RKO (cell line): Measurements from ENCODE around the gene SPINK4.

Source experiments
- DNase-seq: peaks from one replicate; pipeline ENCODE4 v3.0.0-alpha.2; 2016; ENCODE audit warnings: low spot score

Gene SPINK4

DNA sequence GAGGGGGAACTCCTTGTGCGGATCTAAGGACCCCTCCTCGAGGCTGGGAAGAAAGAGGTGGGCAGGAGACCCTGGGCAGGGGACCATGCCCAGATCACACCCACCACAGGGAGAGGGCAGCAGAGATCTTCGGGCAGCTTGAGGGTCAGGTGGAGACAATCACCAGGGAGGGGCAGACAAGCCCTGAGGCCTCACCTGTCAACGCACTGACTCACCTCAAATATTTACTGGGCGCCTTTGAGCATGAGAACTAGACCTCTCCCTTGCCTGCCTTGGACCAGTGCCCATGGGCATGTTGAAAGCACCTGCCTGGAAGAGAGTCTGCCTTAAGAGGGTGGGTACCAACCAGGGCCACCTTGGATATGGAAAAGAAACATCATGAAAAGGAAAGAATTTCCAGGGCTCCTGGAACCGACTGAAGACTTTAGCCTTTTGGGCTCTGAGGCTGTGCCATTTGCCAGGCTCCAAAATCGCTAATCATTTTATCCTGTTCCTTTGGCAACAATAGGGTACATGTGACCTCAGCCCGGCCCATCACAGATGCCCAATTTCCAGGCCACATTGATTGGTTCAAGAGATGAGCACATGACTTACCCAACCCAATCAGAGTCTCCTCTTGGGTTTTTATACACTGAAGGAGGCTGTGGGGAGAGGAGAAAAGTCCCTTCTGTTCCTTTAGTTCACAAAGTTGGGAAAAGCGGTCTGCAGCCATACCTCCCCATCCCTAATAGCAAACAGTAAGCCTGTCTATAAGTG, 10.4 kb upstream of the SPINK4 start:
- DNase-seq: no peak

DNA sequence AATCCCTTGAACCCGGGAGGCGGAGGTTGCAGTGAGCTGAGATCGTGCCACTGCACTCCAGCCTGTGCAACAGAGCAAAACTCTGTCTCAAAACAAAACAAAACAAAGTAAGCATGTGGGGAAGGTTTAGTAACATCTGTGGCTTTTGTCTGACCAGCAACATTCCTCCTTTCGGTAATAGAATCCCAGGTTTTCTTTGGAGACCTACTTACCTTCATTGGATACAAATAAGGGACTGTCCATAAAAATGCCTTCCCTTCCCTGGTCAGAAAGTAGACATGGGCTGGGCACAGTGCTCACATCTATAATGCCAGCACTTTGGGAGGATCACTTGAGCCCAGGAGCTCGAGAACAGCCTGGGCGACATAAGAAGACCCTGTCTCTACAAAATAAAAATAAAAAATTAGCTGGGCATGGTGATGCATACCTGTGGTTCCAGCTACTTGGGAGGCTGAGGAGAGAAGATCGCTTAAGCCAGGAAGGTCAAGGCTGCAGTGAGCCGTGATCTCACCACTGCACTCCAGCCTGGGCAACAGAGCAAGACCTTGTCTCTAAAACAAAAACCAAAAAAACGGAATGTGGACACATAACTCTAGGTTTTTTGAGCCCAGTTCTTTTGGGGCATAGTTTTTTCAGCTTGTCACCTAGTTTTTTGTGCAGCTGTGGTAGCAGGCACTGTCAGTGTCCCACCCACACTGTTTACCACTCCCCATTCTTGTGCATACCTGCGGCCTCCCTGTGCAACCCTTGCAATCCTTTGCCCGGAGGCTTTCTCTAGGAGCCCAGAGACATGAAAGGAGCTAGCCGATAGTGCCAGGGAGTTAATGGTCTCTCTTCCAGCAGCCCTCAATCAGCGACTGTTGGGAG, 9.0 kb upstream of the SPINK4 start:
- DNase-seq: no peak

DNA sequence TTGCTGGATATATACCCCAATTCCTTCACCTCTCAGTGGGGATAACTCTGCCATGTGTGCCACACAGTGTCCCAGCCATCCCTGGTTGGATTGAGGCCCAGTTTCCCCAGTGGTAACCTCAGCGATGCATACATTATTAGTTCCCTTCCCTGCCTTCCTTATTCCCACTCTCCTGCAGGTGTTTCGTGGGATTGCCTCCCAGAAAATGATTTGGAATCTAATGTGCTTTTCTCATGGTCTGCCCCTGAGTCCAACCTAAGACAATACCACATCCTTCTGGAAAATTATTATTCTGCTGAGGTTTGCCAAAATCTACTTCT, 8.4 kb upstream of the SPINK4 start:
- no peak for DNase-seq

DNA sequence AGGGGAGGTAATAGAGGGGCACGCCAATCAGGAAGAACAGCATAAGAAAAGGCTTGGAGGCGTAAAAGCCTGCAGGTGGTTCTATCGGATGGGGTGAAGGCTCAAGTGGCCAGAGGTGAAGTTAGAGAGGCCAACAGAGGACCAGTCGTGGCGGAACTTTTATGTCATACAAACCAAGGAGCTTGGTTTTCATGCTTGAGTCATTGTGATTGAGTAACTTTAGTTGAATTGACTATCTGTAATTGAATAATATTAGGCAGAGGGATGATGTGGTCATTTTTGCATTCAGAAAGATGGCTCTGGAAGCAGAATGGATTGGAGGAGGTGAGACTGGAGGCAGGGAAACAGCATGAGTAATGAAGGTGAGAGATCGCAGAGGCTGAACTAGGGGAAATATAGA, 7.2 kb upstream of the SPINK4 start:
- no peak for DNase-seq

DNA sequence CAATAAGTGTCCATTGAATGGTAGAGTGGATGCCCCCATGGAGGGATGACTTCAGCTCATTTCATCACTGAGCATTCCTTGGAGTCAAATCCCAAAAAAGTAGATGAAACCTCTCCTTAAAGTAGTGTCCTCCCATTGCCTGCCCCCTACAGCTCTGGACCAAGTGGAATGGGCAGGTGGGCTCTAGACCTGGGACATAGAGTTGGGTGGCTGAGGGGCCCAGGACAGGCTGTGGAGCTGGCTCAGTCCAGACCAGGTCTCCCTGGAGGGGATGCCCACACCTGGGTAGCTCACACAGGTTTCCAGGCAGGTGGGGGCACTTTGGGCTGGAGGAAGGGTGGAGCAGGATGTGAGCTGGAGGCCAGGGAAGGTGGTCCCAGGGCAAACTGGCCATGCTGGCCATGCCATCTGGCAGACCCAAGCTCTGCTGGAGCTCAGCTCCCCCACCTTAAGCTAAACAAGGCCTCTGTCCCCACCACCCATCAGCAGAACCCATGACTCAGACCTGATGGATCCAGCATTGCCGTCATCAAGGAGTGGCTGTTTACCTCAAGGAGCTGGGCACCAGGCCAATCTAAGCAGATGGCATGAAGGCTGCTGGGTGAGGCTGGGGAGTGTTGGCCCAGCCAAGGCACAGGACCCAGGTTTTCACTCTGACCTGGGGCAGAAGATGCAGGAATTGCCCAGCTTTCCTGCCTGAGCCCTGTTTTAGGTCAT, 6.2 kb upstream of the SPINK4 start:
- no peak for DNase-seq

DNA sequence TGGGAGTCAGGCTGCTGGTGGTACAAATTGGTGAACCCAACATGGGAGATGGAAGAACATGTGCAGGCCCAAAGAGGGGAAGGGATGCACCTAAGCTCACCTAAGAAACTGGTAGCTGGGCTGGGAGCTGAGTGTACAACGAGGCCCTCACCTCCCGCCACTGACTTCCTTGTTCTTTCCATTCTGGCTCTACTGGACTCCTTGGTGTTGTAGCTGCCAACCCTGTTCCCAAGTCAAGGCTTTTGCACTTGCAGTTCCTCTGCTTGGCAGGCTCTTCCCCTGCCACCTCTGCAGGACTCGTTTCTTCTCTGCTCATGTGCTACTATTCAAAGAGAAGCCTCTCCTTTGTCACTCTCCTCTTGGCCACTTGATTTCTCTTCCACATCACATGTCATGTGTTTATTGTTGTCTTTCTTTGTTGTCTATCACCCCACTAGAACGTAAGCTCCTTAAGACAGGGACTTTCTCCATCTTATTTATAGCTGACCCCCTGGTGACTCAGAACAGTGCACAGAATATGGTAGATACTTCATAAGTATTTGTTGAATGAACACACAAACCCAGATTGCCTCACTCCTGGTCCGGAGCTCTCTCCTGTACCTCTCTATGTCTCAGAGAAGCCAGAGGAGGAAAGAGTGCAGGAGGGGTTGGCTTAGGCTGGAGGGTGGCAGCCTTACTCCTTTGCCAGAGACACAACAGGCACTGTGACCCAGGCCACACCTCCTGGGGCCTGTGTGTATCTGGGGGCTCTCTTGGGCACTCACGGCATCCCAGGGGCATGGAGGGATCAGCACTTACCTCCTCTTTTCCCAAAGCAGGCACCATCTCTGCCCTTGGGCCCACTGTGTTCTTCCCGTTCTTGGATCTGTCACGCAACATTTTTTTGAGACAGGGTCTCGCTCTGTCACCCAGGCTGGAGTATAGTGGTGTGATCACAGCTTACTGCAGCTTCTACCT, 5.2 kb upstream of the SPINK4 start:
- DNase-seq: no peak

DNA sequence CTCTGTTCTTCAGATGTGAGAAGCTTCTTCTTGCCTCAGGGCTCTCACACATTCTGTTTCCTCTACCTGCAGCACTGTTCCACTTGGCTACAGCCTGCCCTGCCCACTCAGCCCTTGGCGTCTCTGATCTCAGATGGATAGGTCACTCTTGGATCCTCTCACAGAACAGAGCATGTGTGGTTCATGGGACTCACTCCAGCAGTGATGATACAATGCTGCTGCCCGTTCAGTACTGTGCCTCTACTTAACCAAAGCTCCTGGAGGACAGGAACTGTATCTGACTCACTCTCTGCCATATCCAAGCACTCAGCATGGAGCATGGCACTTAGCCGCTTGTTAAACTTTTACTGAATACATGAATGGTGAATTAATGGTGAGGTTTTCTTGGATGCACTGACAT, 3.4 kb upstream of the SPINK4 start:
- no peak for DNase-seq

DNA sequence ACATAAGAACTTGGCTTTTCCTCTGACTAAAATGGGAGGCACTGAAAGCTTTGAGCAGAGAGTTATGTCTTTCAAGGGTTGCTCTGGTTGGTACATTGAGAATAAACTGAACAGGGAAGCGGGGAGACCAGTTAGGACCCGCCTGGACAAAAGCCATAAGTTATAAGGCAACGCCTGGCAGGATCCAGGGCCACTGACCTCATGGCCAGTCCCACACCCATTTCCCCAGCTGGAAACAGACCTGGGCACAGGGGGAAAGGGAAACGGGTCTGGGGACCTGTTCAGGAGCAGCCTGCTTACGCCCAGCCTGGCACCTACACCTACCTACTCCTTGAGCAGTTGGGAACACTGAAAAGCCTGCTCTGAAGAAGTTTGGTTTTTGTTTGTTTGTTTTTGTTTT, 1.3 kb downstream of the SPINK4 start:
- DNase-seq: no peak

DNA sequence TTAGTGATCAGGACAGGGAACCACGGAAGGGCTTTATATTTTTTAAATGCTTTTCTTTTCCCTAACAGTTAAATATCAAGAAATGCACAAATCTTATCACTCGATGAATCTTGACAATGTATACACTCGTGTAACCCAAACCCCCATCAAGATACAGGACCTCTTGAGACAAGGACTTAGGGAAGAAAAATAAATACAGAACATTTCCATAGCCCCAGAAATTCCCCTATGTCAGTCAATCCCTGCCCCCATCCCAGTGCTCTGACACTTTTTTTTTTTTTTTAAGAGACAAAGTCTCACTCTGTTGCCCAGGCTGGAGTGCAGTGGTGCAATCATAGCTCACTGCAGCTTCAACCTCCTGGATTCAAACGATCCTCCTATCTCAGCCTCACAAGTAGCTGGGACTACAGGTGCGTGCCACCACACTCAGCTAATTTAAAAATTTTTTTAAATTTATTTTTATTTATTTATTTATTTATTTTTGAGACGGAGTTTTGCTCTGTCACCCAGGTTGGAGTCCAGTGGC, 2.7 kb downstream of the SPINK4 start:
- DNase-seq: no peak

DNA sequence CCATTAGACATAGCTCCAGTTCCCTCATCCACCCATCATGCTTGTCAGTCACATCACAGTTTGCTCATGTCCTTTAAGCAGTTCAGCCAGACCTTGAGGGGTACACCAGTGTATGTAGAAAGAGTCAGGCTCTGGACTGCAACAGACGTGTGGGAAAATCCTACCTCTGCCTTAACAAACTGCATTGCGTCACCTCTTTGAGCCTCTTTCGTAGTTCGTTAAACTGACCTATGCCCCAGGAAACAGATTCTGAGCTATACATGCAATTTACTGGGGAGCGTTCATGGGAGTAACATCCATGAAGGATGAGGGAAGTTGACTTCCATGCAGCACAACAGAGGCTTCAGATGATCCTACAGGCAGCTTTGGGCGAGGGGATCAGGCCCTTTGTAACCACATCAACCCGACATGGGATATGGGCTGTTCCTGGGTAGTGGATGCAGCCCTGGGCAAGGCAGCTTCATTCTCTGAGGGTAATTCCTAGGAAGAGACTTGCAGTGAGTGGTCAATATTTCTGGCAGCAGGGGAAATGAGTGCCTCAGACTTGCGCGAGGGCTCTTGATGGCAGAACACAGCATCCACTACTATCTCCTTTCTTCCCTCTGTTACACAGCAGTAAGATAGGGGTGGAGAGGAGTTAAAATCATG, 4.3 kb downstream of the SPINK4 start:
- DNase-seq: no peak

DNA sequence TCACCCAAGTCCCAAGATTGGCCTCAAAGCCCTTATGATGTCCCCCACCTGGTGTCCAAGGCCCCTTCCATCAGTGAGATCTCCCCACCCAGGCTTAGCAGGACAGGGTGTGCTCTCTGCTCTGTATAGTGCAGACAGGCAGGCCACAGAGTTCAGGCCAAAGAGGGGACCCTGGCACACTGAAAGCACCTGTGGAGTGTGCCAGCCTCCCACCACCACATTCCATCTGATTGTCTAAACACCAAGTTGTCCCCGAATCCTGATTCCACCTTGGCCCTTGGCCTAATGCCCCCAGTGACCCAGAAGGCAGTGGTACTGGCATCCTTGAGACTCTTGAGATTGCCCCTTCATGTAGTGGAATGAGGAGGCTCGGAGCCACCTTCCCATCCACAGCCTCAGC, 5.4 kb downstream of the SPINK4 start:
- no peak for DNase-seq

DNA sequence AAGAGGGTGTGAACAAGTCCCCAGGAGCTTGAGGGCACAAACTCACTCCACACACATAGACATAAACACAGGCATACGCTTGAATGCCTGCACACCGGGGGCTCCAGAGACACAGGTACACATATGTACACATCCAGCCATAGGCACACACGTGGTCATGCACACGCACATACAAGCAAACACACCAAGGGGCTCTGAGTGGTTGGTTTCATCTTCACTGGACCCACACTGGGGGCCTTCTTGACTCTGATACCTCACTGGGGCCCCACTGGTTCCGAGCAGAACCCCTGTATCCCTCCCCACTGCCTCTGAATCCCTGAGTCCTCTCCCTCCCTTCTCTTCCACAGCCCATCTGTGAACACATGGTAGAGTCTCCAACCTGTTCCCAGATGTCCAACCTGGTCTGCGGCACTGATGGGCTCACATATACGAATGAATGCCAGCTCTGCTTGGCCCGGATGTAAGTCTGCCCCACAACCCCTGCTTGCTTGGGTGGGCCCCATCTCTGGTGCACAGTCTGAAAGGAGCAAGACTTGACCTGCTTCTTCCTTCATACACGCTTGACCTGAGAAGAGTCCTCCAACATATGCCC, 6.4 kb downstream of the SPINK4 start:
- DNase-seq: no peak

DNA sequence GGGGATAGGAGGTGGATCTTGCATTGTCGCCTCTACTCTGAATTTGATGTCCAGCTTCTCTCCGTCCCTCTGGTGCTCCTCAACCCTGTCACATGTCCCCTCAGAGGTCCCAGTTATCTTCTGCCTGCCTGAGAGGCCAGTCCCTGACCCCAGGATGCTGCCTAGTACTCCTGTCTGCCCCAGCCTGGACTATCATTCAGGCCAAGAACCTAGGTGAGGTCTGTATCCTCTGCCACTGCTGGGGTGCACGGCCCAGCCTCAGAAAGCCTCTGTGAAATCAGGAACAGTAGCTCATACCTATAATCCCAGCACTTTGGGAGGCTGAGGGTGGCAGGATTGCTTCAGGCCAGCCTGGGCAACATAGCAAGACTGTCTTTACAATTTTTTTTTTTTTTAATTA, 8.6 kb downstream of the SPINK4 start:
- no peak for DNase-seq

DNA sequence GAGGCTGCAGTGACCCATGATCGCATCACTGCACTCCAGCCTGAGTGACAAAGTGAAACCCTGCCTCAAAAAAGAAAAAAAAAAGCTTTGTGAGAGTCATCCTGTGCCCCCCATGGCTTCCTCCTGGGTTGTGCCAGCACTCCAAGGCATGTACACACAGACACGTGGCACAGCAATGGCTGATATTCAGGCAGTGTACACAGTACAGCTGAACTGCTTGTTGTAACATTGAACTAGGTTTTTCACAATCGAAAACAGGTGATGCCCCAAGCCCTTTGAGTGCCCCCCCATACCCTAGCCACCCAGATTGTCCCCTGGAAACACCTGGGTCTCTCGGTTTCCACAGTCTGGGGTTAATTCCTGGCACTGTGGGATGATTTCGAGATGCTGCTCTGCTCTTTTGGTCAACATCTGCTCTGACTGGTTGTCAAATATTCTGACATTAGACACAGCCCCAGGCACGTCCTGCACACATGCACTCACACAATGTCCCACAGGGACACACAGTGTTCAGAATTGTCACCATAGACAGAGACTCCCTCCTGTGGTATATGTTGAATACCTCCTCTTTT, 9.2 kb downstream of the SPINK4 start:
- DNase-seq: no peak

DNA sequence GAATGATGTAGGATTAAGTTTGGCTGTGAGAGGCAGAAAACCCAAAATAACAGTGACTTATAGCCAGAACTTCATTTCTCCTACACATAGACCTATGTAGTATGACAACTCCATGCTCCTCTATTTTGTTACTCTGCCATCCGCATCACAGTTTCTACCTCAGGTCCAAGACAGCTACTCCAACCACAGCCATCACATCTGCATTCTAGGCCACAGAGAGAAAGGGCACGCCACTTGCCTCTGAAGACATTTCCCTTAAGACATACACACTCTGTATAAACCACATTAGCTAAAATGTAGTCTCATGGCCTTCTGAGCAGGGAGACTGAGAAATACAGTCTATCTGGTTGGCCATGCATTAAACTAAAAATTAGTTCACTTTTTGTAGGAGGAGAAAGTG, 10.0 kb downstream of the SPINK4 start:
- DNase-seq: no peak

DNA sequence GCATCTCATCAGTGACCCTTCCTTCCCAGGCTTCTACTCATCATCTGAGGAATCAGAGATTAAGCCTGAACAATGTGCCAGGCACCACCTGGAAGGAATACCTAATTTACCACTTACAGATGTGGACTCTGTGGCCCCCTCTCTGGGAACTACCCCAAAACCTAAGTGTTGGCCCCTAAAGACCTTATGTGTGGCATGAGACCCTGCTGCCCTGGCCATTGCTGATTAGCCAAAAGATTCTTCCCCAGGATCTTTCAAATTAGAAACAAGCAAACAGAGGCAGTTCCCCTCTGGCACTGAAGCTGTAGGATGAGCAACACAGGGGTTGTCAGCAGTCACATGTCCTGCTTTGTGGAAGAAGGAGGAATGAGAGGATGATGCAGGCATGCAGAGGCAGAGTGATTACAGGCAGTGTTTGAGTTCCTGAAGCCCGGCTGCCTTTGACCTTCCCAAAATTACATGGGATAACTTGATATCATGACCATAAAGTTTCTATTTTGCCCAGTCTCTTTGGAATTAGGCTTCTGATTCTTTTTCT, 10.6 kb downstream of the SPINK4 start:
- peak; percentile 37 for DNase-seq

DNA sequence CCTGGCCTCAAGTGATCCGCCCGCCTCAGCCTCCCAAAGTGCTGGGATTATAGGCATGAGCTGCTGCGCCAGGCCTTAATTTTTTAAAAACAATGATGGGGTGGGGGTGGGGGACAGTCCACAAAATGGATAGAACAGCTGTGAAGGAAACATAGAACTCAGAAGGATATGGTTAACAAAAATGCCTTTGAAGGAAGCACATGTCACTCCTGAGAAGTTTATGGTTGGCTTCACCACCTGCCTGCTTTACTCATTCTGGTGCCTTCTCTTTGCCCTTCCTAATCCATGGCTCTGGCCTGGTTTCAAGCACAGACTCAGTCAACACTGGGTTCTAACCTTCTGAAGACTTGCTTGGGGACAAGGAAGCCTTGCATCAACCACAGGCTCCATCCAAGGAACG, 14.2 kb downstream of the SPINK4 start:
- DNase-seq: no peak

DNA sequence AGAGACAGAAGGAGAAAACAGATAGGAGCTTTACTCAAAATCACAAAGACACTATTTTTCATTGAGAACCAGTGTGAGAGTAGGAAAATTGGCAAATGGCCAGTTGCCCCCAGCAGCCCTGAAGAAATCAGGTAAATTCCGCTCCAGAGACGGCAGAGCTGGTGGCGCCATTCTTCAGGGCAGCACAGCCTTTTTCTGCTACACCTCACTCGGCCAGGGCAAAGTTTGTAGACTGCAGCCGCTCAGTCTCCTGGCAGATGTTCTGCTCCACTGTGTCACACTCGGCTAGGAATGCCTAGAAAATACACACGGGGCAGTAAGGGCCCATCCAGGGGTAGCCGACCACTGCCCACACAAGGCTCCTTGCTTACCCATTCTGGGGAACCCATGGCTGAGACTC, 15.0 kb downstream of the SPINK4 start:
- DNase-seq: no peak

DNA sequence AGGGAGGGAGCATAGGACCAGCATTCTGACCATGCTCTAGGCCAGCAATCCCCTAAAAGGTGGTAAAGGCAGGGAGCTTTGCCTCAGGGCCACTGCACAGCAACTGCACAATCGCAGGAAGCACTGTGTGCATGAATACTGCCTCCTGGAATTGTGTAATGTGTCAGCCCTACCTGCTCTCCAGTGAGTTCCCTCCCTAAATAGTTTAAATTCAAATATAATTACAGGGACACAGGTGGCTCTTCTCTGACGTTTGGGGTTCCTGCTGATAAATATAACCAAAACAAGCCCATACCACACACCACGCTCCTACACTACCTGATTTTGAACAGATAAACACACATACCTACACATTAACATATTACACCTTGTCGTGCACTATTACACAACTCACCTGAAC, 15.5 kb downstream of the SPINK4 start:
- no peak for DNase-seq

DNA sequence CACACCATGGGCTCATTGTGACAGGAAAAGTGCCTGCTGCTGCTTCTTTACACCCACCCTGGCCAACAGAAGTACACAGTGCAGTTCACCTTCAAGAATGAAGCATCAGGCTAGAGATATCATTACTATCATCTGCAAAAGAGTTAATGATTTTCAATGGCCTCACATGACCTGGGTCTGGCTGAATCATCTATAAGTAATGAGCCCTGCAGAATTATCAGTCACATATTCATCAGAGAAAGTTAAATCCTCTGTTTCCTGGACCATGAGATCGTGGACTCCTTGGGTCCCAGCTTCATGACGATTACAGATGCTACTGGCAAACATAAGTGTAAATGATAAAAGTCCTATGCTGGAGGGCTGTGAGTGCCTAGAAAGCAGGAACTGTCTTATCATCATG, 16.3 kb downstream of the SPINK4 start:
- no peak for DNase-seq
